ENCODE data around the gene PRKN.

- TF ChIP-seq GATA2 (IDR thresholded peaks at IDR 0.05; ENCODE audit: low read depth, low read length), result no peak
- no peak for TF ChIP-seq GATA3 (IDR thresholded peaks at IDR 0.05; ENCODE audit: low read depth, low read length)
Measured at GRCh38 chr6:162554531-162554930, 173.0 kb downstream of the PRKN start.
